HG02884 (cell line): ENCODE measurements around the gene MYCN.

Experiments
- ATAC-seq: cut with Tn5 transposase; IDR thresholded peaks from one replicate; pipeline ENCODE4 v1.9.1; 2021; ENCODE audit warnings: mild to moderate bottlenecking, moderate library complexity; ENCODE audit not compliant: unreplicated experiment

Gene MYCN

GRCh38 chr2:15930589-15931318 is 9.6 kb upstream of the MYCN start:
- ATAC-seq, result no peak

- no peak for ATAC-seq
Measured at GRCh38 chr2:15931319-15931890, 8.9 kb upstream of the MYCN start.

GRCh38 chr2:15931950-15932349 is 8.4 kb upstream of the MYCN start:
- ATAC-seq, result no peak

- ATAC-seq, result no peak
Measured at GRCh38 chr2:15932394-15933183, 7.8 kb upstream of the MYCN start.

GRCh38 chr2:15933184-15933845 is 7.0 kb upstream of the MYCN start:
- no peak for ATAC-seq

GRCh38 chr2:15934291-15934945 is 5.9 kb upstream of the MYCN start:
- no peak for ATAC-seq

GRCh38 chr2:15935189-15935588 is 5.2 kb upstream of the MYCN start:
- no peak for ATAC-seq

GRCh38 chr2:15935675-15936074 is 4.7 kb upstream of the MYCN start:
- no peak for ATAC-seq

GRCh38 chr2:15936277-15937104 is 3.9 kb upstream of the MYCN start:
- no peak for ATAC-seq

- ATAC-seq, result no peak
Measured at GRCh38 chr2:15937105-15937881, 3.1 kb upstream of the MYCN start.

GRCh38 chr2:15937882-15938802 is 2.2 kb upstream of the MYCN start:
- no peak for ATAC-seq

GRCh38 chr2:15938803-15939555 is 1.4 kb upstream of the MYCN start:
- ATAC-seq, result no peak

GRCh38 chr2:15939556-15939853 is 845 bp upstream of the MYCN start:
- peak; percentile 52 for ATAC-seq

GRCh38 chr2:15940661-15941480 is 521 bp downstream of the MYCN start:
- ATAC-seq, result no peak

- no peak for ATAC-seq
Measured at GRCh38 chr2:15941481-15941850, 1.1 kb downstream of the MYCN start.

GRCh38 chr2:15941871-15942710 is 1.7 kb downstream of the MYCN start:
- no peak for ATAC-seq
